A549 (cell line): ENCODE results near the gene RAB27A. TPM values are rescaled to one million over a fixed set of nuclear protein-coding genes. Genes with fewer than 3 reads are reported as not detected.

Experiments
- ATAC-seq, 2 experiments: fragments of 200-7000 bp in 1 of 2; fragments of >200 bp in 1 of 2; cut with Nextera tagmentation in 1 of 2; cut with Tn5 transposase in 1 of 2; 3 replicates each; pipeline versions ENCODE4 v1.8.0 to v1.9.1; 2018 to 2020; ENCODE audit warnings: mild to moderate bottlenecking in 1 of 2, moderate library complexity in 1 of 2
- CTCF ChIA-PET: fragments of 300-600 bp; sonication (Branson Sonifier 250); formaldehyde crosslinking; extraction: SDS; loops from one replicate; lab custom pipeline; 2021; ENCODE audit warnings: antibody characterized with exemption, inconsistent platforms; lab: Yijun Ruan, JAX
- POLR2A ChIA-PET: fragments of 350-600 bp; formaldehyde crosslinking; extraction: SDS; loops from one replicate; lab custom pipeline; 2021; ENCODE audit warnings: antibody characterized with exemption, inconsistent platforms; lab: Yijun Ruan, JAX
- DNase-seq, 2 experiments: peaks; one replicate each; pipeline versions ENCODE4 v3.0.0 to v3.0.0-alpha.2; 2011 to 2016; ENCODE audit warnings: low read depth in 1 of 2, low spot score in 1 of 2
- FAIRE-seq: peaks from 2 replicates; lab custom pipeline; 2011; peaks lifted over from hg19 to GRCh38; lab: Jason Lieb, UNC
- H3K27ac ChIP-seq, 2 experiments: fragments of >200 bp; sonication (Bioruptor Twin); formaldehyde crosslinking; 3 replicates each; pipeline ENCODE4 v1.5.1; 2016 to 2017
- H3K4me1 ChIP-seq: fragments of >200 bp; sonication (Bioruptor Twin); formaldehyde crosslinking; 3 replicates; pipeline ENCODE4 v1.6.1; 2016
- H3K4me2 ChIP-seq: fragments of >200 bp; sonication (Bioruptor Twin); formaldehyde crosslinking; 3 replicates; pipeline ENCODE4 v1.6.1; 2016
- H3K4me3 ChIP-seq: fragments of >200 bp; sonication (Bioruptor Twin); formaldehyde crosslinking; 3 replicates; pipeline ENCODE4 v1.5.1; 2016
- H3K9me3 ChIP-seq: fragments of >200 bp; sonication (Bioruptor Twin); formaldehyde crosslinking; 3 replicates; pipeline ENCODE4 v1.6.1; 2016
- BCL3 ChIP-seq: fragments of >200 bp; sonication (Bioruptor Twin); formaldehyde crosslinking; IDR thresholded peaks from 3 replicates; pipeline ENCODE4 v1.6.1; 2016
- CTCF ChIP-seq: fragments of >200 bp; sonication (Bioruptor Twin); formaldehyde crosslinking; IDR thresholded peaks from 3 replicates; pipeline ENCODE4 v1.5.1; 2016
- EHF ChIP-seq: fragments of 250-450 bp; sonication (Bioruptor Pico); IDR thresholded peaks from 2 replicates; pipeline ENCODE4 v1.5.0; 2020; ENCODE audit warnings: mild to moderate bottlenecking
- ESRRA ChIP-seq: fragments of 150-350 bp; IDR thresholded peaks from 2 replicates; pipeline ENCODE4 v1.6.1; 2014; ENCODE audit warnings: mild to moderate bottlenecking, low read length, borderline replicate concordance
- FOSB ChIP-seq: fragments of 250-450 bp; sonication (Bioruptor Pico); IDR thresholded peaks from 2 replicates; pipeline ENCODE4 v1.5.0; 2020; ENCODE audit warnings: mild to moderate bottlenecking, moderate library complexity
- HEYL ChIP-seq: fragments of 250-450 bp; sonication (Bioruptor Pico); IDR thresholded peaks from 2 replicates; pipeline ENCODE4 v1.8.0; 2021; ENCODE audit warnings: mild to moderate bottlenecking, moderate library complexity
- HOXB5 ChIP-seq: fragments of 250-450 bp; sonication (Bioruptor Pico); IDR thresholded peaks from 2 replicates; pipeline ENCODE4 v1.5.0; 2020; ENCODE audit warnings: mild to moderate bottlenecking, moderate library complexity
- JUNB ChIP-seq: fragments of >200 bp; sonication (Bioruptor Twin); formaldehyde crosslinking; IDR thresholded peaks from 2 replicates; pipeline ENCODE4 v1.6.1; 2016
- KDM1A ChIP-seq: fragments of 200-600 bp; sonication (generic); IDR thresholded peaks from 2 replicates; pipeline ENCODE4 v1.6.1; 2016; ENCODE audit warnings: low read depth, mild to moderate bottlenecking
- KDM5A ChIP-seq: fragments of 200-600 bp; sonication (generic); IDR thresholded peaks from 2 replicates; pipeline ENCODE4 v1.6.1; 2016; ENCODE audit warnings: antibody characterized with exemption, mild to moderate bottlenecking
- MAFK ChIP-seq: fragments of 450-650 bp; IDR thresholded peaks from 2 replicates; pipeline ENCODE4 v1.6.1; 2014; ENCODE audit not compliant: partially characterized antibody
- NFE2L2 ChIP-seq: fragments of 150-350 bp; conservative IDR thresholded peaks from 2 replicates; pipeline ENCODE4 v1.6.1; 2014; ENCODE audit warnings: low read length
- RAD21 ChIP-seq, 2 experiments: fragments of >200 bp in 1 of 2; sonication (Bioruptor Twin) in 1 of 2; formaldehyde crosslinking in 1 of 2; IDR thresholded peaks in 1 of 2; conservative IDR thresholded peaks in 1 of 2; 2 replicates in 1 of 2; 3 replicates in 1 of 2; pipeline ENCODE4 v1.6.1; 2012 to 2018; ENCODE audit warnings: inconsistent platforms in 1 of 2
- RCOR1 ChIP-seq: fragments of 150-350 bp; IDR thresholded peaks from 2 replicates; pipeline ENCODE4 v1.6.1; 2014; ENCODE audit warnings: antibody characterized with exemption, low read length, low read depth
- REST ChIP-seq: fragments of 200-600 bp; sonication (generic); IDR thresholded peaks from 2 replicates; pipeline ENCODE4 v1.6.1; 2016; ENCODE audit warnings: antibody characterized with exemption, mild to moderate bottlenecking, moderate library complexity
- RNF2 ChIP-seq: fragments of 200-600 bp; sonication (generic); IDR thresholded peaks from 2 replicates; pipeline ENCODE4 v1.6.1; 2016; ENCODE audit warnings: low read depth, mild to moderate bottlenecking, antibody characterized with exemption, moderate library complexity, borderline replicate concordance
- TFCP2L1 ChIP-seq: fragments of 250-450 bp; sonication (Bioruptor Pico); IDR thresholded peaks from 2 replicates; pipeline ENCODE4 v1.5.0; 2021; ENCODE audit warnings: mild to moderate bottlenecking
- TP53 ChIP-seq: fragments of 250-450 bp; sonication (Bioruptor Pico); IDR thresholded peaks from 2 replicates; pipeline ENCODE4 v1.5.0; 2021; ENCODE audit warnings: mild to moderate bottlenecking, moderate library complexity
- ZC3H11A ChIP-seq: fragments of 450-650 bp; IDR thresholded peaks from 2 replicates; pipeline ENCODE4 v1.6.1; 2014; ENCODE audit warnings: antibody characterized with exemption, mild to moderate bottlenecking
- ZSCAN20 ChIP-seq: fragments of 250-450 bp; sonication (Bioruptor Pico); IDR thresholded peaks from 2 replicates; pipeline ENCODE4 v1.8.0; 2022; ENCODE audit warnings: mild to moderate bottlenecking, moderate library complexity
- WGBS: methylation state at CpG from one replicate; pipeline ENCODE4 v1.1.6; 2017; ENCODE audit errors: missing lambda C conversion rate; 5-methylcytosine and 5-hydroxymethylcytosine counted together
- polyA plus RNA-seq, 4 experiments: library from polyadenylated mRNA; depleted of rRNA in 3 of 4; stranded (reverse); fragments of >200 nt; fragmentation: RNase III in 1 of 4; extraction: RNeasy Plus Mini Kit Qiagen cat#74134 plus additional on column Dnase treatment in 1 of 4; gene quantifications; 2 replicates in 3 of 4; 3 replicates in 1 of 4; pipeline ENCODE4 v1.2.3, GENCODE V29; 2011 to 2017
- TF ChIP-seq, protein P1 (sequence below): IDR thresholded peaks from 2 replicates; pipeline ENCODE4 v1.6.1; 2012; ENCODE audit warnings: low read depth, borderline replicate concordance

The RAB27A gene
- polyA plus RNA-seq, 2 of the 4 experiments (the other 2 are of a cell fraction), result 8.1 to 17.0 TPM

DNA sequence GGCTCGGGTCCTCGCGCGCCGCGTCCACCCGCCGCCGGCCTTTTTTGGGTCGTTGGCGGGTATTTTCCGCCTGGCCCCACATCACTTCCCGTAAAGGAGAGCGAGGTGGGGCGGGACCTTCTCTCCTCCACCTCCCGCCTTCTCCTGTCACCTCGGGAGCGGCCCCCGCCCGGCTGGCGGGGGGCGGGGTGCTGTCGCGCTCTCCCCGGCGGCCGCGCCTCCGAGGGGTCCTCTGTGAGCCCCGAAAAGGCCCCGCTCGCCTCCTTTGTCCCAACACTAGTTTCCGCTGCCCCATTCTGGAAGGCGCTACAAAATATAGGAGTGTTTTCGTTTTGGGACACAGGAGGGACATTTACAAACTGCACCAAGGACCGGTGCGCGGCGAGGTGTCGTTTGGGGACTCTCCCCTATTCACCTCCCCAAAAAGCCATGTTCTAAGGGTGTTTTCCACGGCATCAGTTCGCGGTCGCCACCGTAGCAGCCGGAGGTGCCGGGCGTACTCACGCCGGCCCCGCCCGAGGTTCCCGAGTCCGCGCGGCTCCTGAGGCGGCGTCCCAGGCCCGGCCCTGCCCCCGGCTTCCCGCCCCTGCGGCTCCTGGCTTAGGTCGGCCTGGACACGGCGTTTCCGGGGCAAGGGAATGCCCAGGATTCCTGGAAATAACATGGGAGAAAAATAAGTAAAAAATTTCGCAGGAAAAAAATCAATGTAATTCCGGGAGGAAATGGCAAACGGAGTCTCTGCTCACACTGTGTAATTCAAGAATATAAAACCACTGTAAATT is at the start of gene RAB27A (continued):
- TF ChIP-seq, protein P1, sequence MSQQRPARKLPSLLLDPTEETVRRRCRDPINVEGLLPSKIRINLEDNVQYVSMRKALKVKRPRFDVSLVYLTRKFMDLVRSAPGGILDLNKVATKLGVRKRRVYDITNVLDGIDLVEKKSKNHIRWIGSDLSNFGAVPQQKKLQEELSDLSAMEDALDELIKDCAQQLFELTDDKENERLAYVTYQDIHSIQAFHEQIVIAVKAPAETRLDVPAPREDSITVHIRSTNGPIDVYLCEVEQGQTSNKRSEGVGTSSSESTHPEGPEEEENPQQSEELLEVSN, result peak; percentile 35
- TF ChIP-seq NFE2L2, result no peak
- TF ChIP-seq TP53 (CRISPR knock-in tag), result no peak
- TF ChIP-seq JUNB, result no peak
- no peak for TF ChIP-seq CTCF
- TF ChIP-seq KDM1A, result no peak
- TF ChIP-seq ZC3H11A, result no peak
- no peak for TF ChIP-seq TFCP2L1 (CRISPR knock-in tag)
- no peak for TF ChIP-seq KDM5A
- no peak for TF ChIP-seq RAD21 (conservative IDR thresholded peaks at IDR 0.05 in 1 of 2, IDR thresholded peaks at IDR 0.05 in 1 of 2)
- no peak for TF ChIP-seq FOSB (CRISPR knock-in tag)
- TF ChIP-seq BCL3, result no peak
- TF ChIP-seq MAFK, result no peak
- peak; percentile 73; the same call in 1 of the 2 replicates for TF ChIP-seq RNF2
- TF ChIP-seq, all 56 proteins: peak for 6

GRCh38 chr15:55337160-55337559 is 47.5 kb upstream of the RAB27A start:
- Histone ChIP-seq H3K4me2 (no peak overlapping the region), H3K9me3 (no peaks in the 10 kb centered on the region), H3K4me3 (no peak overlapping the region), H3K4me1 (peaks cover 2% of the 10 kb centered on the region; the same call in 1 of the 3 replicates), H3K27ac (no peak overlapping the region)
- TF ChIP-seq REST (no peak), ZSCAN20 (CRISPR knock-in tag) (no peak), HOXB5 (CRISPR knock-in tag) (no peak), HEYL (CRISPR knock-in tag) (no peak), EHF (no peak), RCOR1 (no peak), TFCP2L1 (CRISPR knock-in tag) (no peak), BCL3 (no peak), ESRRA (no peak)
- ATAC-seq (no peak), DNase-seq (no peak), FAIRE-seq (no peak)
- POLR2A ChIA-PET, result no interaction called here
- 80% methylated on average over 1 of the region's 1 CpG for WGBS
- CTCF ChIA-PET, result interaction anchor here (1.2 to 2.0 kb wide), 3 partner anchors 10 to 72 kb away, joined by 3 to 5 read pairs (median 3); partner anchors contain the start of genes CCPG1 and PIERCE2
